Measurements from ENCODE around the gene SBNO2.

Gene SBNO2

GRCh38 chr19:1156305-1156801 is 17.7 kb downstream of the SBNO2 start:
- DNase-seq (ENCODE audit: low spot score) (no peak), FAIRE-seq (no peak)

- no peak for DNase-seq (ENCODE audit: low spot score)
- FAIRE-seq = no peak
These were observed 18.4 kb downstream of the SBNO2 start for GRCh38 chr19:1155352-1156304.

- FAIRE-seq = no peak
These were observed 19.2 kb downstream of the SBNO2 start for GRCh38 chr19:1154731-1155351.

GRCh38 chr19:1153891-1154730 is 20.0 kb downstream of the SBNO2 start:
- FAIRE-seq (no peak), DNase-seq (ENCODE audit: low spot score) (no peak)

More at GRCh38 chr19:1154731-1155351, 19.2 kb downstream of the SBNO2 start:
- no peak for DNase-seq (ENCODE audit: low spot score)

GRCh38 chr19:1151917-1152587 is 22.0 kb downstream of the SBNO2 start:
- FAIRE-seq (no peak), DNase-seq (ENCODE audit: low spot score) (no peak)

- FAIRE-seq = no peak
These were observed 22.9 kb downstream of the SBNO2 start for GRCh38 chr19:1151037-1151724.

GRCh38 chr19:1150333-1151036 is 23.6 kb downstream of the SBNO2 start:
- DNase-seq (ENCODE audit: low spot score) (no peak), FAIRE-seq (no peak)

More at GRCh38 chr19:1151037-1151724, 22.9 kb downstream of the SBNO2 start:
- no peak for DNase-seq (ENCODE audit: low spot score)

GRCh38 chr19:1149259-1150045 is 24.6 kb downstream of the SBNO2 start:
- FAIRE-seq (no peak), DNase-seq (ENCODE audit: low spot score) (no peak)

- FAIRE-seq (no peak), DNase-seq (ENCODE audit: low spot score) (no peak)
These were observed 26.0 kb downstream of the SBNO2 start for GRCh38 chr19:1147934-1148549.

GRCh38 chr19:1146858-1147780 is 26.9 kb downstream of the SBNO2 start:
- FAIRE-seq (no peak), DNase-seq (ENCODE audit: low spot score) (no peak)

- FAIRE-seq (no peak), DNase-seq (ENCODE audit: low spot score) (no peak)
These were observed 27.7 kb downstream of the SBNO2 start for GRCh38 chr19:1146412-1146699.

- DNase-seq (ENCODE audit: low spot score) = no peak
- FAIRE-seq = no peak
These were observed 28.2 kb downstream of the SBNO2 start for GRCh38 chr19:1145635-1146411.

- no peak for DNase-seq (ENCODE audit: low spot score)
- no peak for FAIRE-seq
These were observed 29.3 kb downstream of the SBNO2 start for GRCh38 chr19:1144741-1145140.

- no peak for DNase-seq (ENCODE audit: low spot score)
- no peak for FAIRE-seq
These were observed 30.2 kb downstream of the SBNO2 start for GRCh38 chr19:1143828-1144399.

GRCh38 chr19:1141944-1142343 is 32.1 kb downstream of the SBNO2 start:
- FAIRE-seq = peak; percentile 94
- DNase-seq (ENCODE audit: low spot score) = no peak

GRCh38 chr19:1140272-1141027 is 33.6 kb downstream of the SBNO2 start:
- FAIRE-seq (no peak), DNase-seq (ENCODE audit: low spot score) (no peak)

All from urothelium cell line (cell line).